Stimulated activated CD8-positive, alpha-beta memory T cell treated with anti-CD3 and anti-CD28 coated beads, Interleukin-4, amount 100 ng/mL, for 1 hour (primary cell): ENCODE measurements around the gene RB1.
"Not testable (repeated sequence)": the region's sequence is repeated elsewhere in the genome, so short reads cannot be mapped to it uniquely, and the experiment has no call there.

ENCODE experiments used
- DNase-seq, 2 donors: peaks; one replicate each; pipeline ENCODE4 v3.0.0-alpha.2; 2020; ENCODE audit warnings: low read depth in 2 of 2, low spot score in 1 of 2

Gene RB1

GRCh38 chr13:48404952-48405351 lies 101.4 kb downstream of the RB1 start:
- no peak for DNase-seq

- no peak for DNase-seq
Observed at GRCh38 chr13:48405875-48406274, 102.3 kb downstream of the RB1 start.

GRCh38 chr13:48410199-48410598 lies 106.6 kb downstream of the RB1 start:
- no peak for DNase-seq

GRCh38 chr13:48411147-48411794 lies 107.7 kb downstream of the RB1 start:
- no peak for DNase-seq

GRCh38 chr13:48411841-48412531 lies 108.4 kb downstream of the RB1 start:
- DNase-seq: no peak

- DNase-seq: no peak
Observed at GRCh38 chr13:48412881-48413351, 109.4 kb downstream of the RB1 start, which contains the start of gene LPAR6. Gene LPAR6, minus strand, starts transcription at chr13:48413113. Its CDS starts 690 bp downstream, at chr13:48412423.

- no peak for DNase-seq
Observed at GRCh38 chr13:48414501-48414900, 111.0 kb downstream of the RB1 start.

- DNase-seq: no peak
Observed at GRCh38 chr13:48415516-48415915, 112.0 kb downstream of the RB1 start.

- DNase-seq: not testable (repeated sequence)
Observed at GRCh38 chr13:48422003-48422402, 118.5 kb downstream of the RB1 start.

- no peak for DNase-seq
Observed at GRCh38 chr13:48424212-48424611, 120.7 kb downstream of the RB1 start.

- no peak for DNase-seq
Observed at GRCh38 chr13:48426052-48426451, 122.5 kb downstream of the RB1 start.

GRCh38 chr13:48426755-48427298 lies 123.3 kb downstream of the RB1 start:
- DNase-seq: not testable (repeated sequence)

- DNase-seq: no peak
Observed at GRCh38 chr13:48429036-48429435, 125.5 kb downstream of the RB1 start.

GRCh38 chr13:48429886-48430285 lies 126.3 kb downstream of the RB1 start:
- DNase-seq: no peak

GRCh38 chr13:48431431-48431830 lies 127.9 kb downstream of the RB1 start:
- no peak for DNase-seq

- DNase-seq: no peak
Observed at GRCh38 chr13:48431987-48432615, 128.6 kb downstream of the RB1 start.

GRCh38 chr13:48434200-48434599 lies 130.6 kb downstream of the RB1 start:
- no peak for DNase-seq

- DNase-seq: no peak
Observed at GRCh38 chr13:48436661-48437288, 133.2 kb downstream of the RB1 start.

GRCh38 chr13:48437371-48437770 lies 133.8 kb downstream of the RB1 start:
- DNase-seq: no peak

- DNase-seq: no peak
Observed at GRCh38 chr13:48443442-48444208, 140.1 kb downstream of the RB1 start.

- DNase-seq: no peak
Observed at GRCh38 chr13:48446464-48446863, 142.9 kb downstream of the RB1 start.
